ENCODE data around the gene ITGB2. TPM values are rescaled to one million over a fixed set of nuclear protein-coding genes. Genes with fewer than 3 reads are reported as not detected.

Gene ITGB2
- total and polyA plus RNA-seq, 11 donors = 6.1 to 253 (median 20.6) TPM

GRCh38 chr21:44892536-44893277, 28.0 kb downstream of the ITGB2 start:
- TF ChIP-seq POLR2A (IDR thresholded peaks at IDR 0.05) = no peak
- TF ChIP-seq, protein P1, sequence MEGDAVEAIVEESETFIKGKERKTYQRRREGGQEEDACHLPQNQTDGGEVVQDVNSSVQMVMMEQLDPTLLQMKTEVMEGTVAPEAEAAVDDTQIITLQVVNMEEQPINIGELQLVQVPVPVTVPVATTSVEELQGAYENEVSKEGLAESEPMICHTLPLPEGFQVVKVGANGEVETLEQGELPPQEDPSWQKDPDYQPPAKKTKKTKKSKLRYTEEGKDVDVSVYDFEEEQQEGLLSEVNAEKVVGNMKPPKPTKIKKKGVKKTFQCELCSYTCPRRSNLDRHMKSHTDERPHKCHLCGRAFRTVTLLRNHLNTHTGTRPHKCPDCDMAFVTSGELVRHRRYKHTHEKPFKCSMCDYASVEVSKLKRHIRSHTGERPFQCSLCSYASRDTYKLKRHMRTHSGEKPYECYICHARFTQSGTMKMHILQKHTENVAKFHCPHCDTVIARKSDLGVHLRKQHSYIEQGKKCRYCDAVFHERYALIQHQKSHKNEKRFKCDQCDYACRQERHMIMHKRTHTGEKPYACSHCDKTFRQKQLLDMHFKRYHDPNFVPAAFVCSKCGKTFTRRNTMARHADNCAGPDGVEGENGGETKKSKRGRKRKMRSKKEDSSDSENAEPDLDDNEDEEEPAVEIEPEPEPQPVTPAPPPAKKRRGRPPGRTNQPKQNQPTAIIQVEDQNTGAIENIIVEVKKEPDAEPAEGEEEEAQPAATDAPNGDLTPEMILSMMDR (IDR thresholded peaks at IDR 0.05) = peak; percentile 77 to 88 (median 86)
- H3K9me3 ChIP-seq = no peaks in the 10 kb centered on the region
- ATAC-seq (peak in 3 of 4 donors; percentile 58 to 79 (median 73)), DNase-seq (peak in 4 of 5 donors; percentile 63 to 87 (median 68))
- peaks cover 0 to 9% (median 0%) of the 10 kb centered on the region in 12 donors for H3K4me1 ChIP-seq
- intact Hi-C loops (cut with DNase I) = loop anchor here (1.0 to 5.0 kb wide), 7 partner anchors 35 to 245 kb away; no protein-coding TSS in a partner anchor
- peaks cover 0 to 76% (median 0%) of the 10 kb centered on the region in 9 donors for H3K36me3 ChIP-seq
- WGBS, 4 donors = 32 to 40% (median 37%) methylated on average over 15 of the region's 15 CpGs
- H3K27me3 ChIP-seq = no peaks in the 10 kb centered on the region
- H3K27ac ChIP-seq = no peak overlapping the region
- no peak overlapping the region for H3K4me3 ChIP-seq

DNA sequence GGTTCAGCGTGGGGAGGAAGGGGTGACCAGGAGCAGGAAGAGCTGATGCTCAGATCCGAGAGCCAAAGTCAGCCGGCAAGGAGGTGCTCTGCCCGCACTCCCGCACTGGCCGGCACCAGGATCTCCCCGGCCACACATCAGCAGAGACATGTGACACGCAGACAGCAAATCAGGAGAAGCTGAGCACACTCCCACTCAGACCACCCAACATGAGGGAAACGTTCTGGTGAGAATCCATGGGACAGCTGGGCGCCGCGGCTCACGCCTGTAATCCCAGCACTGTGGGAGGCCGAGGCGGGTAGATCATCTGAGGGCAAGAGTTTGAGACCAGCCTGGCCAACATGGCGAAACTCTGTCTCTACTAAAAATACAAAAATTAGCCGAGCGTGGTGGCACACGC, 28.6 kb downstream of the ITGB2 start:
- WGBS, 4 donors = 70 to 82% (median 73%) methylated on average over 18 to 19 of the region's 19 CpGs
- no peak for ATAC-seq
- DNase-seq = peak in 1 of 5 donors; percentile 25
- peaks cover 0 to 7% (median 0%) of the 10 kb centered on the region in 12 donors for H3K4me1 ChIP-seq
- H3K9me3 ChIP-seq = no peaks in the 10 kb centered on the region
- no peak for TF ChIP-seq POLR2A (IDR thresholded peaks at IDR 0.05)
- TF ChIP-seq, protein P1 (IDR thresholded peaks at IDR 0.05) = no peak
- intact Hi-C loops (cut with DNase I) = loop anchor here (1.0 to 5.0 kb wide), 7 partner anchors 35 to 245 kb away; no protein-coding TSS in a partner anchor
- H3K36me3 ChIP-seq = peaks cover 0 to 76% (median 0%) of the 10 kb centered on the region in 9 donors
- H3K4me3 ChIP-seq = no peak overlapping the region
- no peaks in the 10 kb centered on the region for H3K27me3 ChIP-seq
- no peak overlapping the region for H3K27ac ChIP-seq

- ATAC-seq = no peak
Measured at GRCh38 chr21:44891631-44892031, 29.1 kb downstream of the ITGB2 start.

More at GRCh38 chr21:44891631-44892031, 29.1 kb downstream of the ITGB2 start:
- peaks cover 0 to 7% (median 0%) of the 10 kb centered on the region in 12 donors for H3K4me1 ChIP-seq
- WGBS, 4 donors = 85 to 91% (median 91%) methylated on average over 12 to 15 of the region's 15 CpGs; no CpG with 5 or more reads in 1 of the 4 donors
- TF ChIP-seq, protein P1 (IDR thresholded peaks at IDR 0.05) = no peak
- no peak for TF ChIP-seq POLR2A (IDR thresholded peaks at IDR 0.05)
- no peak overlapping the region for H3K27ac ChIP-seq
- peak in 3 of 5 donors; percentile 18 to 57 (median 18) for DNase-seq
- H3K9me3 ChIP-seq = no peaks in the 10 kb centered on the region
- no peaks in the 10 kb centered on the region for H3K27me3 ChIP-seq
- intact Hi-C loops (cut with DNase I) = loop anchor here (1.0 to 5.0 kb wide), 7 partner anchors 36 to 246 kb away; no protein-coding TSS in a partner anchor
- peaks cover 0 to 77% (median 0%) of the 10 kb centered on the region in 9 donors for H3K36me3 ChIP-seq
- H3K4me3 ChIP-seq = no peak overlapping the region

Measured in heart left ventricle (tissue), 16 donors.